ENCODE measurements around the gene RAB18. TPM values are rescaled to one million over a fixed set of nuclear protein-coding genes. Genes with fewer than 3 reads are reported as not detected.

The RAB18 gene
- total RNA-seq, 1 donor from 2014 or later = 162 TPM

- H3K36me3 ChIP-seq (ENCODE audit: insufficient read depth, low read length) = no peaks in the 10 kb centered on the region
- no peaks in the 10 kb centered on the region for H4K20me1 ChIP-seq (ENCODE audit: insufficient read depth, low read length)
- FAIRE-seq (no peak), DNase-seq (ENCODE audit: low read depth) (no peak)
- Mint-ChIP-seq H3K36me3 (ENCODE audit: low read depth, unreplicated experiment) (peaks cover 5% of the 10 kb centered on the region), H3K4me3 (ENCODE audit: unreplicated experiment) (no peak overlapping the region), H3K4me1 (ENCODE audit: low read depth, unreplicated experiment) (no peaks in the 10 kb centered on the region), H3K9me3 (ENCODE audit: unreplicated experiment) (no peaks in the 10 kb centered on the region), H3K27me3 (ENCODE audit: low read depth, unreplicated experiment) (no peaks in the 10 kb centered on the region), H3K27ac (ENCODE audit: unreplicated experiment) (no peak overlapping the region)
- no peaks in the 10 kb centered on the region for H3K79me2 ChIP-seq (ENCODE audit: insufficient read depth, low read length)
- H3K4me3 ChIP-seq (ENCODE audit: insufficient read depth, low read depth, low read length) = no peak overlapping the region
- no peak overlapping the region for H3K9ac ChIP-seq (ENCODE audit: low read length)
- TF ChIP-seq EZH2 (IDR thresholded peaks at IDR 0.05; ENCODE audit: insufficient read depth, low read length) (no peak), CTCF (IDR thresholded peaks at IDR 0.05; ENCODE audit: insufficient read depth, low read depth, low read length) (no peak)
- H3K27me3 ChIP-seq (ENCODE audit: insufficient read depth, low read length) = no peaks in the 10 kb centered on the region
- no peaks in the 10 kb centered on the region for H3K9me3 ChIP-seq (ENCODE audit: insufficient read depth, low read depth, low read length)
- no peak overlapping the region for H3K4me2 ChIP-seq (ENCODE audit: low read length)
- no peak overlapping the region for H2AFZ ChIP-seq (ENCODE audit: low read depth, low read length)
- no peak overlapping the region for H3K27ac ChIP-seq (ENCODE audit: low read depth, low read length)
- no peaks in the 10 kb centered on the region for H3K4me1 ChIP-seq (ENCODE audit: insufficient read depth, low read length)
Measured at GRCh38 chr10:27550823-27551222, 46.7 kb downstream of the RAB18 start.

GRCh38 chr10:27558612-27559020 lies 54.5 kb downstream of the RAB18 start:
- Histone ChIP-seq H3K79me2 (ENCODE audit: insufficient read depth, low read length) (no peaks in the 10 kb centered on the region), H3K4me3 (ENCODE audit: insufficient read depth, low read depth, low read length) (no peak overlapping the region), H3K27ac (ENCODE audit: low read depth, low read length) (no peak overlapping the region), H3K9ac (ENCODE audit: low read length) (no peak overlapping the region), H3K36me3 (ENCODE audit: insufficient read depth, low read length) (no peaks in the 10 kb centered on the region), H4K20me1 (ENCODE audit: insufficient read depth, low read length) (no peaks in the 10 kb centered on the region), H2AFZ (ENCODE audit: low read depth, low read length) (no peak overlapping the region), H3K27me3 (ENCODE audit: insufficient read depth, low read length) (no peaks in the 10 kb centered on the region), H3K9me3 (ENCODE audit: insufficient read depth, low read depth, low read length) (no peaks in the 10 kb centered on the region), H3K4me1 (ENCODE audit: insufficient read depth, low read length) (no peaks in the 10 kb centered on the region), H3K4me2 (ENCODE audit: low read length) (no peak overlapping the region)
- H3K4me1 Mint-ChIP-seq (ENCODE audit: low read depth, unreplicated experiment) = no peaks in the 10 kb centered on the region
- no peak for TF ChIP-seq EZH2 (IDR thresholded peaks at IDR 0.05; ENCODE audit: insufficient read depth, low read length)
- TF ChIP-seq CTCF (IDR thresholded peaks at IDR 0.05; ENCODE audit: insufficient read depth, low read depth, low read length) = peak; percentile 63
- no peak overlapping the region for H3K4me3 Mint-ChIP-seq (ENCODE audit: unreplicated experiment)
- H3K27ac Mint-ChIP-seq (ENCODE audit: unreplicated experiment) = no peak overlapping the region
- DNase-seq (ENCODE audit: low read depth) (peak; percentile 19), FAIRE-seq (peak; percentile 20)
- no peaks in the 10 kb centered on the region for H3K9me3 Mint-ChIP-seq (ENCODE audit: unreplicated experiment)
- no peaks in the 10 kb centered on the region for H3K27me3 Mint-ChIP-seq (ENCODE audit: low read depth, unreplicated experiment)
- no peaks in the 10 kb centered on the region for H3K36me3 Mint-ChIP-seq (ENCODE audit: low read depth, unreplicated experiment)

GRCh38 chr10:27561334-27561733 lies 57.2 kb downstream of the RAB18 start:
- no peak for FAIRE-seq
- TF ChIP-seq CTCF (IDR thresholded peaks at IDR 0.05; ENCODE audit: insufficient read depth, low read depth, low read length) (no peak), EZH2 (IDR thresholded peaks at IDR 0.05; ENCODE audit: insufficient read depth, low read length) (no peak)
- Histone ChIP-seq H2AFZ (ENCODE audit: low read depth, low read length) (no peak overlapping the region), H3K9me3 (ENCODE audit: insufficient read depth, low read depth, low read length) (no peaks in the 10 kb centered on the region), H3K27me3 (ENCODE audit: insufficient read depth, low read length) (no peaks in the 10 kb centered on the region), H3K9ac (ENCODE audit: low read length) (no peak overlapping the region), H3K4me2 (ENCODE audit: low read length) (no peak overlapping the region), H3K4me3 (ENCODE audit: insufficient read depth, low read depth, low read length) (no peak overlapping the region), H3K4me1 (ENCODE audit: insufficient read depth, low read length) (no peaks in the 10 kb centered on the region), H4K20me1 (ENCODE audit: insufficient read depth, low read length) (no peaks in the 10 kb centered on the region), H3K27ac (ENCODE audit: low read depth, low read length) (no peak overlapping the region), H3K36me3 (ENCODE audit: insufficient read depth, low read length) (no peaks in the 10 kb centered on the region), H3K79me2 (ENCODE audit: insufficient read depth, low read length) (no peaks in the 10 kb centered on the region)
- no peak overlapping the region for H3K4me3 Mint-ChIP-seq (ENCODE audit: unreplicated experiment)
- H3K36me3 Mint-ChIP-seq (ENCODE audit: low read depth, unreplicated experiment) = no peaks in the 10 kb centered on the region
- no peak overlapping the region for H3K27ac Mint-ChIP-seq (ENCODE audit: unreplicated experiment)
- no peak for DNase-seq (ENCODE audit: low read depth)
- H3K4me1 Mint-ChIP-seq (ENCODE audit: low read depth, unreplicated experiment) = peaks cover 4% of the 10 kb centered on the region
- H3K9me3 Mint-ChIP-seq (ENCODE audit: unreplicated experiment) = peaks cover 2% of the 10 kb centered on the region
- no peaks in the 10 kb centered on the region for H3K27me3 Mint-ChIP-seq (ENCODE audit: low read depth, unreplicated experiment)

All from astrocyte (in vitro differentiated cells and primary cell).